HG03280 (cell line): ENCODE results near the gene FUT2.
"Not testable (repeated sequence)": the region's sequence is repeated elsewhere in the genome, so short reads cannot be mapped to it uniquely, and the experiment has no call there.

ENCODE experiments used
- ATAC-seq: cut with Tn5 transposase; IDR thresholded peaks from one replicate; pipeline ENCODE4 v1.9.1; 2021; ENCODE audit warnings: mild to moderate bottlenecking, moderate library complexity; ENCODE audit not compliant: unreplicated experiment

FUT2 gene

GRCh38 chr19:48695743-48696352 is at the start of gene FUT2:
Gene FUT2 (plus strand): TSS chr19:48695971. CDS start chr19:48702957, 6,986 bp downstream.
- ATAC-seq = no peak

GRCh38 chr19:48646001-48646721 is 49.6 kb upstream of the FUT2 start, which contains the start of gene CA11:
Gene CA11 (minus strand): TSS chr19:48646187. CDS start chr19:48645632, 555 bp downstream.
- peak; percentile 81 for ATAC-seq

- no peak for ATAC-seq
These were observed 49.0 kb upstream of the FUT2 start for GRCh38 chr19:48646722-48647216.

GRCh38 chr19:48648134-48648533 is 47.6 kb upstream of the FUT2 start:
- ATAC-seq = no peak

GRCh38 chr19:48650974-48651682 is 44.6 kb upstream of the FUT2 start:
- ATAC-seq = no peak

GRCh38 chr19:48651683-48652048 is 44.1 kb upstream of the FUT2 start:
- no peak for ATAC-seq

GRCh38 chr19:48654299-48655059 is 41.3 kb upstream of the FUT2 start:
- no peak for ATAC-seq

- no peak for ATAC-seq
These were observed 38.8 kb upstream of the FUT2 start for GRCh38 chr19:48656840-48657474.

GRCh38 chr19:48657828-48658227 is 37.9 kb upstream of the FUT2 start:
- not testable (repeated sequence) for ATAC-seq

- ATAC-seq = no peak
These were observed 37.3 kb upstream of the FUT2 start for GRCh38 chr19:48658483-48658882.

- no peak for ATAC-seq
These were observed 36.0 kb upstream of the FUT2 start for GRCh38 chr19:48659768-48660167.

- peak; percentile 73 for ATAC-seq
These were observed 34.7 kb upstream of the FUT2 start for GRCh38 chr19:48660852-48661710.

GRCh38 chr19:48661711-48662090 is 34.1 kb upstream of the FUT2 start:
- no peak for ATAC-seq

GRCh38 chr19:48663667-48664066 is 32.1 kb upstream of the FUT2 start:
- no peak for ATAC-seq

- no peak for ATAC-seq
These were observed 31.3 kb upstream of the FUT2 start for GRCh38 chr19:48664476-48664875.

GRCh38 chr19:48665786-48666185 is 30.0 kb upstream of the FUT2 start:
- no peak for ATAC-seq

- ATAC-seq = no peak
These were observed 27.4 kb upstream of the FUT2 start for GRCh38 chr19:48668332-48668731.

GRCh38 chr19:48668761-48669160 is 27.0 kb upstream of the FUT2 start:
- ATAC-seq = no peak

- no peak for ATAC-seq
These were observed 25.7 kb upstream of the FUT2 start for GRCh38 chr19:48669903-48670668.
